HEK293T (cell line): ENCODE measurements around the gene USP6.
"Not testable (repeated sequence)": the region's sequence is repeated elsewhere in the genome, so short reads cannot be mapped to it uniquely, and the experiment has no call there.

ENCODE experiments used
- BHLHE40 ChIP-seq: fragments of 450-650 bp; IDR thresholded peaks from 2 replicates; pipeline ENCODE4 v1.6.1; 2016; ENCODE audit warnings: mild to moderate bottlenecking, moderate library complexity, borderline replicate concordance
- CTBP1 ChIP-seq: fragments of 450-650 bp; IDR thresholded peaks from 2 replicates; pipeline ENCODE4 v1.6.1; 2016; ENCODE audit warnings: borderline replicate concordance
- ELF4 ChIP-seq: fragments of 450-650 bp; IDR thresholded peaks from 2 replicates; pipeline ENCODE4 v1.6.1; 2017; ENCODE audit warnings: antibody characterized with exemption
- HDGF ChIP-seq: fragments of 450-650 bp; IDR thresholded peaks from 2 replicates; pipeline ENCODE4 v1.6.1; 2017; ENCODE audit warnings: antibody characterized with exemption, borderline replicate concordance
- L3MBTL2 ChIP-seq: fragments of 450-650 bp; conservative IDR thresholded peaks from 2 replicates; pipeline ENCODE4 v1.6.1; 2016; ENCODE audit warnings: mild to moderate bottlenecking
- LEF1 ChIP-seq: fragments of 450-650 bp; IDR thresholded peaks from 2 replicates; pipeline ENCODE4 v1.6.1; 2017; ENCODE audit warnings: mild to moderate bottlenecking, borderline replicate concordance
- NFRKB ChIP-seq: fragments of 450-650 bp; IDR thresholded peaks from 2 replicates; pipeline ENCODE4 v1.6.1; 2016; ENCODE audit warnings: mild to moderate bottlenecking, moderate library complexity
- SP1 ChIP-seq: fragments of 450-650 bp; IDR thresholded peaks from 2 replicates; pipeline ENCODE4 v1.6.1; 2017
- SUZ12 ChIP-seq: fragments of 450-650 bp; IDR thresholded peaks from 2 replicates; pipeline ENCODE4 v1.6.1; 2016; ENCODE audit warnings: mild to moderate bottlenecking
- TARDBP ChIP-seq: fragments of 450-650 bp; IDR thresholded peaks from 2 replicates; pipeline ENCODE4 v1.6.1; 2016
- ZNF384 ChIP-seq: fragments of 450-650 bp; IDR thresholded peaks from 2 replicates; pipeline ENCODE4 v1.6.1; 2016
- TF ChIP-seq, protein P1 (sequence below): fragments of 450-650 bp; IDR thresholded peaks from 2 replicates; pipeline ENCODE4 v1.6.1; 2016

DNA sequence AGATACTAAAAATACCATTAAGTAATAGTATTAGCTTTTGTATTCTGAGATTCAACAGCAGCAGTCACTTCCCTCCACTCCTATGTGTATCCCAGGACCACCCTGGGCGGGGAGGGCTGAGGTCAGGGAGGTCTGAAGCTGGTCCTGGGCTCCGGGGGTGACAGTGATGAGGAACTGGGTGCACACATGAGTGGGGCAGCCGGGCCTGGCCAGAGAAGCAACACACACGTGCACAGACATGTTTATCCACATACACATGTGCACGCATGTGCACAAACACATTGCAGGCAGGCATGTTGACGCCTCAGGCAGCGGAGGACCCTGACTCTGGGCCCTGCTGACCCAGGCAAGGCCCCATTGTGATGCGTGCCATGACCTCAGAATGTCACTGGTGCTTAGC, 12.6 kb downstream of the USP6 start:
- TF ChIP-seq SP1, HDGF, TARDBP, LEF1, CTBP1, BHLHE40, L3MBTL2, SUZ12, ZNF384, ELF4, NFRKB: not testable (repeated sequence)
- TF ChIP-seq, protein P1, sequence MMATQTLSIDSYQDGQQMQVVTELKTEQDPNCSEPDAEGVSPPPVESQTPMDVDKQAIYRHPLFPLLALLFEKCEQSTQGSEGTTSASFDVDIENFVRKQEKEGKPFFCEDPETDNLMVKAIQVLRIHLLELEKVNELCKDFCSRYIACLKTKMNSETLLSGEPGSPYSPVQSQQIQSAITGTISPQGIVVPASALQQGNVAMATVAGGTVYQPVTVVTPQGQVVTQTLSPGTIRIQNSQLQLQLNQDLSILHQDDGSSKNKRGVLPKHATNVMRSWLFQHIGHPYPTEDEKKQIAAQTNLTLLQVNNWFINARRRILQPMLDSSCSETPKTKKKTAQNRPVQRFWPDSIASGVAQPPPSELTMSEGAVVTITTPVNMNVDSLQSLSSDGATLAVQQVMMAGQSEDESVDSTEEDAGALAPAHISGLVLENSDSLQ, result not testable (repeated sequence)
